GM21723 (cell line): ENCODE data around the gene PLXNA4.

Source experiments
- ATAC-seq: cut with Tn5 transposase; IDR thresholded peaks from one replicate; pipeline ENCODE4 v1.9.1; 2021; ENCODE audit warnings: mild to moderate bottlenecking, moderate library complexity; ENCODE audit not compliant: unreplicated experiment

Gene PLXNA4

GRCh38 chr7:132537456-132538145 lies 38.7 kb downstream of the PLXNA4 start:
- ATAC-seq: no peak

DNA sequence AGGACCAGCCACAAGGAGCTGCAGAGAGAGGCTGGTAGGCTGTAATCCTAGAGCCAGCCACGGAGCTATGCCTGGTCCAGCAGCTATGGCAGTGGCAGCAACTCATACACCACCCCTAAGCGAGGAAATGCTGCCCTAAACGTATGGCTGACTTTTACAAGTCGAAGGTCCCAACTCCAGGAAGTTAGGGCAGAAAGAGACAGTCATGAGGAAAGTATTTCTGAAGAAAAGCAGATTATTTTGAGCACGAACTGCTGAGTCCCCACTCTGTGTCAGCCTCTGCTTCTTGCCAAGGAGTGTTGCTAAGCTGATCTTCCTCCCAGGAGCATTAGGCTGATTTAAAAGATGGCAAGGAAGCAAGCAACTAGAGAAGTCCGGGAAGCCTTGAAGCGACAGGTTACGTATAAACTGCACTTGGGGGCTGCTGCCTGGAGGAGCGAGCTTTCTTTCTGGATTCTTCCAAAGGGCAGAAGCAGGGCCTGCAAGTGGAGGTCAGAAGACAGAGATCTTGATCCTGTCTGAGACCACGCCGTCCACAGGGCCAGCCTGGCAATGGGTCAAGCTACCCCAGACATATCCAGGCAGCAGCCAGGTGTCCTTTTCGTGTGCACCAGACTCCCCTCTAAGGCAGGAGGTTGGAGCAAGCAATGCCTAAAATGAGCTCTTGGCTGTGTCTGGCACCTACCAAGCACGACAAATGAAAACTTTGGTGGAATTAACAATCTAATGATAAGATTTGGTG lies 39.4 kb downstream of the PLXNA4 start:
- no peak for ATAC-seq

DNA sequence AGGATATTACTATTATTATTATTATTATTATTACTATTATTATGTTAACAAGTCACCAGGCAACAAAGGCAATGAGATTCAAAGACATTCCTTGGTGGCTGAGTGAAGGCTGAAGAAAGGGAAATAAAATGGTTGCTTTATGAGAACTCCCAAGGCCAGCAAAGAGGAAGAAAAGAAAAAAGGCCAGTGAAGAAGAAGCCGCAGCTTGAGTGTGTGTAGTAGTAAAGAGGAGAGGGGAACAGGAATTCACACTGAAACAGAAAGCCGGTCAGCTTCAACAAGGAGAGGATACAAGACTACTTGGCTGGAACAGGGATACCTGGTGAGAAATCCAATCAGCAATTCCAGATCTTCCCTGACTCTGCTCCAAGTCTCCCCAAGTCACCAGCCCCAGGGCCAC lies 42.4 kb downstream of the PLXNA4 start:
- no peak for ATAC-seq

DNA sequence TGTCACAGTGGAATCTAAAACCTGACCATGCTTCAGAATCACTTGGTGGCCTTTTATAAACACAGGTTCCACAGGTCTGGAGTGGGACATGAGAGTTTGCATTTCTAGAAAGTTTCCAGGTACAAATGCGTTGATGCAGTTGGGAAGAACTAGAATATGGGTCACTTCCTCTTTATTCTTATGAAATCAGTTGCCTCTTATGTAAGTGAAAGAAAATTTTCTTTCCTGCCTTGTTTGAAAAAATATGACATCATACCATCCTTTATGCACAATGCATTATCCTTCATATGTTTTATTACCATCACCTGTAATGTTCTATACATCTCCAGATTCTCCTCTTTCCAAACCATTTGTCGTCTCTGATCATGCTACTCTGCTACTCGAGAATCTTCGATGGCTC lies 44.0 kb downstream of the PLXNA4 start:
- ATAC-seq: no peak

GRCh38 chr7:132531562-132531961 lies 44.7 kb downstream of the PLXNA4 start:
- no peak for ATAC-seq

DNA sequence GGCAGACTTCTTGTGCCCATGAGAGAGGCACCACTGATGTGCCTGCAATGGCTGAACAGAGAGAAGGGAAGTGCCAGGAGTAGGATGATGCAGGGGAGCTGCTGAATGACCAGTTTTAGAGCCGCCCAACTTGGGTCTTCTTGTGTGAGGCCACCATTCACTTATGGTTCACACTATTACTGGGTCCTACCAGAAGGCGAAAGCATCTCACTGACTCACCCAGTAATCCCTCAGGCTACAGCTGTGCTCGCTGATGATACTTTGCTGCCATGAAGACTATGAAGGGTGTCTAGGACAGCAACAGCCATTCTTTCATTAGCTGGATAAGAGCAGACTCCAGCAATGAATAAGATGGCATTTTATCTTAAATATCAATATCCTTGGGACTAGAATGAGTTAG lies 47.6 kb downstream of the PLXNA4 start:
- no peak for ATAC-seq

DNA sequence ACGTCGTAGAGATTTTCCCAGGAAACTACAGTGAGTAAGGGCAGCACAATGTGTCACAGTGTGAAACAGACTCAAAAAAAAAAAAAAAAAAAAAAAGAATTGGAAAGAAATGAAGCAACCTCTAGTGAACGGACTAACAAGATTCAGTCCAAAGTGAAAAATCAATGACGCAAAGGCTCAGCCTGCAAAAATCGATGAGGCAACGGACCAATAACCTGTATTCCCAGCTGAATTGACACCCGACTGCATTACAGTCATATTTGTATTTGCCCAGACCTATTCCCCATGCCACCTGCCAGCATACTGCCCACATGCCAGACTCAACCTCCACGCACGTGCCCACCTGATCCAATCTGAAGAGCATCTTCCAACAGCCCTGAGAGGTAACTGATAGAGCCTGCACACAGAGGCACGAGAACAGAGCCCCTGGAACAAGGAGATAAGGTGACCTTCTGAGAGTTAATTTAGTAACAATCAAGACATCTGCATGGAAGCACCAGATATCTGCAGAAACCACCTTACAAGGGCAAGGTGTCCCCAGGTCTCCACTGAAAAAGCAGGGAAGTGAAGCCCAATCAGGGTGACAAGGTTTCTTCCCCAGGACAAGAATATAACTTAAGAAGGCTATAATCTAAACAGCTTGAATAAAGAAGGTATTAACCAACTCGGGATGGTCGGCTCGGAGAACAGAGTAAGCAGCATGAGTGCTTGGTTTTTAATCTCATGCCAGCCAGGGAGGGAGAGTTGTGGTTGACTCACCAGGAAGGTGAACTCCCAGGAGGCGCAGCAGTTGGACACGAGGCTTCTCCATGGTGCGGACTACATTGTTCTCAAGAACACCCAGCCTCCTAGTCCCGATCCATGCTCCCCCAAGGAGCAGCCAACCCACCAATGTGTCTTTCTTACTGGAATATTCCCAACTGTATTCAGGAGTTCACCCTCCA lies 48.5 kb downstream of the PLXNA4 start:
- ATAC-seq: no peak

DNA sequence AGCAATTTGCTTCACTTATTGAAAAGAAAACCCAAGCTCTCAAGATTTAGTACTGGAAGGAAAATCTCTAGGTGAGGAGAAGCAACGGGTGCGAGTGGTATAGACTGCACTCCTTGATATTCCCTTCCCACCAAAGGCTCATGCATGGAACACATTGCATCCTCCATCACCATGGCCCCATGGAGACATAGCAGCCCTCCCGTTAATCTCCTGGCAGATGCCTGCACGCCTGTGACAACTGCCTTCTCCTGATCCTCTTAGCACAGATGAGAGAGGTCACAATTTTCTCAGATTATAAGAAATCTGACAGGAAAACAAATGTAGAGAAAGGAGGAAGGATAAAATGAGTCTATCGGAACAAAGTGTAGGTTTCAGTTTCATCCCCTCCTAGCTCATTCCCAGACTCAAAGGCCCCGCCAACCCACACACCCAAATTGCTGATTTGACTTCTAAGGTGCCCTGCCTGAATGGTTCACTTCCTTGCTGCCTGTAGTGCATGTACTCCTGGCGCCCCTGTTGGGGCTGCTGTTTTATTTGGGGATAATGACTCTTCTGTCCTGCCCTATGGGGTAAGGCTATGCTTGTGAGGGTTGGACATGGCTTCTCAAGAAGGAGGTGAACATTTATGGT lies 50.0 kb downstream of the PLXNA4 start:
- no peak for ATAC-seq

- ATAC-seq: no peak
These were observed 54.8 kb downstream of the PLXNA4 start for GRCh38 chr7:132521423-132521822.

DNA sequence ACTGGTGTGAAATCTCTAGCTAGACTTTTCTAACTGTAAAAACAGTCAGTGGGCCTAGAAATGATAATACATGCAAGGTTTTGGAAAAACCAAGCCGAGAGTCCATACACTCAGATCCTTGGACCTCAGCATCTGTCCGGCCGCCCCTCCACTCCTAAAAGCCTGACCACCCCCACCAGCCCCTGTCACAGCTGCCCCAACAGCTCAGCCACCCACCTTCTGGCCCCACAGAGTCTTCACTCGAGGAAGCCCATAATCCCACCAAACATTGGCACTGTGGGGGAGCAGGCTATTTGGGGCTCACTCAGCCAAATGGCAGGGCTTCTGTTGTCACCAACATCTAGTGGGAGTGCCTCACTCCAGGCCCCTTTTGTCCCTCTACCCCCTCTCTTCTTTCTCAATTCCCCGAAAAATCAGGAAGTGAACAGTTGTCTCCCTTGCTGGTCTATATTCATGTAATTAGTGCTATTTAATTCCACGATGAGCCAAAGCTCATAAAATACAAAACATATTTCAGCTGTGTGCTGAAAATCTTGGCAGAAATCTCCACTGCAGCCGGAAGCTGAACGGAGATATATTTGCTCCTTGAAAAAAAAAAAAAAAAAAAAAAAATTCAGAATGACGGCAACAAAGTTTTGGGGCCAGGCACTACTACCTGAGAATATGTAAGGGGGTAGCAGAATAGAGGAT lies 55.5 kb downstream of the PLXNA4 start:
- ATAC-seq: no peak

- ATAC-seq: no peak
These were observed 56.3 kb downstream of the PLXNA4 start for GRCh38 chr7:132519936-132520335.

- no peak for ATAC-seq
These were observed 57.5 kb downstream of the PLXNA4 start for GRCh38 chr7:132518839-132519173.

DNA sequence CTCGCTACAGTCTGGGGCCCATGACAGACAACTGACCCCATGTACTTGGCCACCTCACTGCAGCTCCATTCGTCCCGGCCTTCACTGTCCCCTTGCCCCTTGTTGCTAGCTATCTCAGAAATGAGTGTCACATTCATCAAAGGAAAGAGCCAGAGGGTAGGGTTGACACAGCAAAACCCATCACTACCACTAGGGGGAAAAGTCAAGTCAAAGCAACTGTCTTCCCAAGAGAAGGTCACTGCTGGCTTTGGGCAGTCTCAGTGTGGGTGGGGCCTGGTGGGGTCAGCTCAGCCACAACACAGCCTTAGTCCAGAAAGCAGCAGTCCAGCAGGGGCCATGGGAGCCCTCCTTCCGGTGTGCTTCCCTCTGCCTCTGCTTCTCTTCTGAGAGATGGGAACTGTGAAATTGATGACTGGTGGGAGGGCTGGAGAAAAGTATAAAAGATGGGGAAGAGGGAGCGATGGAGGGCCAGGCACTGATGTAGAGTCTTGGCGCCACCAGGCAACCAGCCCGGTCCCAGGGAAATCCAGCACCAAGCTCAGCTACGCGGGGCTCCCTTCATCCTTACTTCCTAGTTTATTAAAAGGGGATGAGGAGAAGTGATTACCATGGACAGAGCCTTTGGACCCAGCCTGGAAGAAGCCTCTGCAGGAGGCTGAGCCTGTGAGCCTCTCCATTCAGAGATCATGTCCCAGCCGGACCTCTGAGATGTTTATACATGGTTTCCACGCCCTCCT lies 58.0 kb downstream of the PLXNA4 start:
- ATAC-seq: no peak

DNA sequence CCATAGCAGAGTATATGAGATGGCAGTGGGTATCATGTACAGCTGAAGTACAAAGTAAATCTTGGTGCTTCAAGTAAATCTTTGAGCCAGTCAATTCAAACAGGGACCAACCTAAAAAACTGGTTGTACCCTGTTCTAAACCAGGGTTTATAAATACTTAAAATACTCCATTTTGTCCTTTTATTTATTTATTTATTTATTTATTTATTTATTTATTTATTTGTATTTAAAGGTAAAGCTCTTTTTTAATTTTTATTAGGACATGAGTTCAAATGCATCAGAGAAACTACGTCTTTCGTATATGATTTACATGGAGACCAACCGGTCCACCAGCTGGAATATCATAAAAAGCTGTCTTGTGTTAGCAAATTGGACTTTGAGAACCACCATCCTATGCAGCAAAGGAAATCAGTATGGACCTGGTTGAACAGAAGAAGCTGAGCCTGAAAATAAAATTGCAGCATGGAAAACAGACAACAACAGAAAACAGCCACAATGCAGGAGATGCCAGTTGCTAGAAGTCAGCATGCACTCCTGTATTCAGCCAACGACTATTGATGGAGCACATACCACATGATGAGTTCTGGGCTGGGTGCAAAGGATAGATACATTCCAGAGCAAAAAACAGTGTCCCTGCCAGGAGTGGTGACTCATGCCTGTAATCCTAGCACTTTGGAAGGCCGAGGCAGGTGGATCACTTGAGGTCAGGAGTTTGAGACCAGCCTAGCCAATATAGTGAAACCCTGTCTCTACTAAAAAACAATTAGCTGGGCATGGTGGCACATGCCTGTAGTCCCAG lies 60.0 kb downstream of the PLXNA4 start:
- ATAC-seq: no peak

DNA sequence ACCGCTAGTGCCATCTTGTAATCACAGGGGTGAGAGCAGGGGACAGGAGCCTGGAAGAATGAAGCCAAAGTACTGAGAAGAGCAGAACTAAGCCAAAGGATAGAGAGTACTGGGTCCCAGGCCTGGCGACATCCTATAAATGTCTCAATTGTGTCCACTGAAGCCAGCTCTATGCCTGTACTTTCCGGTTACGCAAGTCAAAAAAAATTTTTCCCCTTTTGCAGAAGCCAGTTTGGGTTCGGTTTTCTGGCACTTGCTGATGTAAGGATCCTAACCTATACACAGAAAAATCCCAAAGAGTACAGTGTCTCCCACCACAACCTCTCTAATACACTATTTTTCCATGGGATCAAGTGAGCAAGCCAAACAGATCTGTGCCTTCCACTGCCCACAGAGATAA lies 61.1 kb downstream of the PLXNA4 start:
- ATAC-seq: no peak

- ATAC-seq: no peak
These were observed 61.8 kb downstream of the PLXNA4 start for GRCh38 chr7:132514430-132514829.

- ATAC-seq: no peak
These were observed 64.3 kb downstream of the PLXNA4 start for GRCh38 chr7:132511921-132512320.

- no peak for ATAC-seq
These were observed 64.9 kb downstream of the PLXNA4 start for GRCh38 chr7:132511387-132511786.

GRCh38 chr7:132509643-132510042 lies 66.6 kb downstream of the PLXNA4 start:
- ATAC-seq: no peak
